HUES48 (cell line): ENCODE measurements around the gene SLC23A2.

Experiments
- H3K27ac ChIP-seq: one replicate; pipeline ENCODE4 v1.7.0; 2013; ENCODE audit warnings: low read depth, low read length, inconsistent platforms
- H3K27me3 ChIP-seq: 2 replicates; pipeline ENCODE4 v1.6.1; 2013; ENCODE audit warnings: mild to moderate bottlenecking, low read length; ENCODE audit not compliant: control insufficient read depth, insufficient read depth
- H3K36me3 ChIP-seq: 2 replicates; pipeline ENCODE4 v1.6.1; 2013; ENCODE audit warnings: low read length; ENCODE audit not compliant: control insufficient read depth, insufficient read depth
- H3K4me1 ChIP-seq: 2 replicates; pipeline ENCODE4 v1.6.1; 2013; ENCODE audit warnings: mild to moderate bottlenecking, low read length; ENCODE audit not compliant: control insufficient read depth, insufficient read depth
- H3K4me3 ChIP-seq: 2 replicates; pipeline ENCODE4 v1.5.1; 2013; ENCODE audit warnings: mild to moderate bottlenecking, low read depth, low read length
- H3K9ac ChIP-seq: 2 replicates; pipeline ENCODE4 v1.6.1; 2013; ENCODE audit warnings: mild to moderate bottlenecking, low read depth, low read length, moderate library complexity
- H3K9me3 ChIP-seq: 2 replicates; pipeline ENCODE4 v1.6.1; 2013; ENCODE audit warnings: low read length; ENCODE audit not compliant: control insufficient read depth, insufficient read depth

SLC23A2 gene

GRCh38 chr20:4961746-4962145 is 39.6 kb downstream of the SLC23A2 start:
- H3K4me3 ChIP-seq: no peak overlapping the region

DNA sequence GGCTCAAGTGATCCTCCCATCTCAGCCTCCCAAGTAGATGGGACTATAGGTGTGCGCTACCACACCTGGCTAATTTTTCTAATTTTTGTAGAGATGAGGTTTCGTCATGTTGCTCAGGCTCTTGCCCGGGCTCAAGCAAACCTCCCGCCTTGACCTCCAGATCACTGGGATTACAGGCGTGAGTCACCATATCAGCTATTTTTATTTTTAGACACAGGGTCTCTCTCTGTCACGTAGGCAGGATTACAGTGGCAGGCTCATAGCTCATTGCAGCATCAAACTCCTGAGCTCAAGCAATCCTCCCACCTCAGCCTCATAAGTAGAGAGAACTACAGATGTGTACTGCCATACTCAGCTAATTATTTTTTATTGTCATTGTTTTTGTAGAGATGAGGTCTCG is 41.7 kb downstream of the SLC23A2 start:
- H3K9me3 ChIP-seq: no peaks in the 10 kb centered on the region
- no peak overlapping the region for H3K4me3 ChIP-seq
- H3K9ac ChIP-seq: no peak overlapping the region
- no peak overlapping the region for H3K27ac ChIP-seq
- no peaks in the 10 kb centered on the region for H3K27me3 ChIP-seq
- 0 out of 2 replicates have a peak, but pooled peaks cover 4% of the 10 kb centered on the region for H3K4me1 ChIP-seq
- H3K36me3 ChIP-seq: no peaks in the 10 kb centered on the region

More at GRCh38 chr20:4961746-4962145, 39.6 kb downstream of the SLC23A2 start:
- Histone ChIP-seq H3K9ac (no peak overlapping the region), H3K36me3 (no peaks in the 10 kb centered on the region), H3K27ac (no peak overlapping the region), H3K27me3 (no peaks in the 10 kb centered on the region), H3K4me1 (peaks cover 8% of the 10 kb centered on the region; the same call in 1 of the 2 replicates), H3K9me3 (no peaks in the 10 kb centered on the region)

DNA sequence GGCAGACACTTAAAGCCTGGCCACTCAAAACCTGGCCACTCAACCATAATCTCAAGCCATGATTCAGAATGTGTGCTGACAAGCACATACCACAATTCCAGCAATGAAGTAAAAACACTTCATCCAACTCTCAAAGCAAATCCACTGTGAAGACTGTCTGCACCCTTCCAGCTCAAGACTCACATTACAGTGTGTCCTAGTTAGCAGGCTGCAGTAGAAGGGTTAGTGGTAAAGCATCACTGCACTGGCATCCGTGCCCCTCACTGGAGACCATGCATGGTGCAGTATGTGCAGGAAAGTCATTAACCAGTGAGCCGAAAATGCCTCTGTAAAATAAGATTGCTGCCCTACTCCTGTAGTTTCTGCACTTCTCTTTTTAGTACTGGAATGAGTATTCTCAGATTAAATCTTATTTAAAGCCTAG is 43.4 kb downstream of the SLC23A2 start:
- Histone ChIP-seq H3K9me3 (no peaks in the 10 kb centered on the region), H3K36me3 (no peaks in the 10 kb centered on the region), H3K9ac (no peak overlapping the region), H3K27me3 (no peaks in the 10 kb centered on the region), H3K4me1 (0 out of 2 replicates have a peak, but pooled peaks cover 4% of the 10 kb centered on the region), H3K4me3 (no peak overlapping the region), H3K27ac (no peak overlapping the region)

GRCh38 chr20:4957187-4957586 is 44.1 kb downstream of the SLC23A2 start:
- Histone ChIP-seq H3K9ac (no peak overlapping the region), H3K9me3 (no peaks in the 10 kb centered on the region), H3K36me3 (no peaks in the 10 kb centered on the region), H3K4me1 (0 out of 2 replicates have a peak, but pooled peaks cover 4% of the 10 kb centered on the region), H3K27ac (no peak overlapping the region), H3K4me3 (no peak overlapping the region), H3K27me3 (no peaks in the 10 kb centered on the region)

DNA sequence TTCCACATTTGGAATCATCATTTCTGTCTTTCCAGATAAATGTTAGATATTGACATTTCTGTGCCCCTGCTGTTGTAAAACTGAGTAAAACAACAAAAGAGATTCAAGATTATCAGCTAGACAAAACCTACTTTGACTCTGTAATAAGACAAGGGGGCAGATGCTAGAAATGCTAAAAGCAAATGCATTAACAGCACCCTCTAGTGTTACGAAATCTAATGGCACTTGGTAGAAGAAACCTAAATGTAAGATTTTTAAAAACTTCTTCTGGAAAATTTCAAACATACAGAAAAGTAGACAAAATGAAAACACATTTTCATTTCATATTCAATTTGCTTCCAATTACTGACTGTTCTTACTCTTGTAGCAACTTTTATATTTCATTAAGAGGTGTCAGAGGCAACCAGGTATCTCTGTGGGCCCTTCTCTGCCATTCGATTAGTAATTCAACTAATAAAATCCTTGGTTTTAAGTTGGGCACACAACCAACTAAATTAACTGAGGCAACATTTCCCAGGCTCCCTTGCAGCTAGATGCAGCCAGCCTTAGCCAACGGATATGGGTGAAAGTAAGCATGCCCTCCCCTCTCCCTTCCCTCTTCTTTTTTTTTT is 45.0 kb downstream of the SLC23A2 start:
- Histone ChIP-seq H3K9me3 (no peaks in the 10 kb centered on the region), H3K27ac (no peak overlapping the region), H3K36me3 (no peaks in the 10 kb centered on the region), H3K9ac (no peak overlapping the region), H3K4me3 (no peak overlapping the region), H3K27me3 (no peaks in the 10 kb centered on the region), H3K4me1 (no peaks in the 10 kb centered on the region)

- Histone ChIP-seq H3K27me3 (no peaks in the 10 kb centered on the region), H3K9ac (no peak overlapping the region), H3K4me1 (peaks cover 10% of the 10 kb centered on the region; the same call in 1 of the 2 replicates), H3K36me3 (no peaks in the 10 kb centered on the region), H3K4me3 (no peak overlapping the region), H3K27ac (no peak overlapping the region), H3K9me3 (no peaks in the 10 kb centered on the region)
Measured at GRCh38 chr20:4953881-4954280, 47.4 kb downstream of the SLC23A2 start.

DNA sequence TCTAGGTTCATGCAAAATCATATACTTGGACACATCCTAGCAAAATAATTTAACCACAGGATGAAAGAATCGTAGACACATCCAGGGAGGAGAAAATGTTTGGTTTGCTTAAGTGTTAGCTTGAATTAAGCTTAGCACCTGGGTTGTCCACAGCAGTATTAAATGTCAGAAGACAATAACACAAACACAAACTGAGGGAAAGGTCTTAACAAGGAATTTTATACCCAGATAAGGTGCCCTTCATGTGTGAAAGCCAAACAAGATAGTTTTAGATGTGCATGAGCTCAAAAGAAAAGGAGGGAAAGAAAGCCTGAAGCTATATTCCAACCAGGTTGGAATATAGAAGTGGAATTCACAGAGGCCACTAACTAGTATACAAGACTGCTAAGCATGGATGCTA is 49.1 kb downstream of the SLC23A2 start:
- Histone ChIP-seq H3K27me3 (no peaks in the 10 kb centered on the region), H3K4me3 (no peak overlapping the region), H3K27ac (no peak overlapping the region), H3K4me1 (peaks cover 17% of the 10 kb centered on the region), H3K36me3 (no peaks in the 10 kb centered on the region), H3K9me3 (no peaks in the 10 kb centered on the region), H3K9ac (no peak overlapping the region)

DNA sequence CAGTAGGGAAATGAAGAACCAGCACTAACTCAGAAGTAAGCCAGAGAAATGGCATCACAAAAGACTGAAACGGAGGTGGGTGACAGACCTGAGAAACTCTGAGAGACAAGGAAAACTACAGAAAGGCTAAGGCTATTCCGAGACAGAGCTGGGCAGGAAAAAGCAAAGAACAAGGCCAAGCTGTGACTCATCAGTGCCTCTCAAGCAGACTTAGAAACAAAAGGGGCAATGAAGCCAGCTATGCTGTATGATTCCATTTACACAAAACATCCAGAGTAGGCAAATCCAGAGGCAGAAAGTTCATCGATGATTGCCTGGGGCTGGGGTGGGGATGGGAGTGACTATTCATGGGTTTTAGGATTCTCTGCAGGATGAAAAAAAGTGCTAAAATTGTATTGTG is 50.0 kb downstream of the SLC23A2 start:
- H3K27ac ChIP-seq: no peak overlapping the region
- no peak overlapping the region for H3K9ac ChIP-seq
- H3K4me1 ChIP-seq: peaks cover 17% of the 10 kb centered on the region
- no peaks in the 10 kb centered on the region for H3K27me3 ChIP-seq
- H3K36me3 ChIP-seq: no peaks in the 10 kb centered on the region
- no peaks in the 10 kb centered on the region for H3K9me3 ChIP-seq
- no peak overlapping the region for H3K4me3 ChIP-seq

GRCh38 chr20:4950841-4951240 is 50.5 kb downstream of the SLC23A2 start:
- H3K36me3 ChIP-seq: no peaks in the 10 kb centered on the region
- no peaks in the 10 kb centered on the region for H3K9me3 ChIP-seq
- no peak overlapping the region for H3K9ac ChIP-seq
- H3K4me3 ChIP-seq: no peak overlapping the region
- no peaks in the 10 kb centered on the region for H3K27me3 ChIP-seq
- peaks cover 17% of the 10 kb centered on the region for H3K4me1 ChIP-seq
- no peak overlapping the region for H3K27ac ChIP-seq

GRCh38 chr20:4950437-4950836 is 50.9 kb downstream of the SLC23A2 start:
- Histone ChIP-seq H3K27me3 (no peaks in the 10 kb centered on the region), H3K36me3 (no peaks in the 10 kb centered on the region), H3K4me3 (no peak overlapping the region), H3K4me1 (peaks cover 17% of the 10 kb centered on the region), H3K9ac (no peak overlapping the region), H3K27ac (no peak overlapping the region), H3K9me3 (no peaks in the 10 kb centered on the region)

DNA sequence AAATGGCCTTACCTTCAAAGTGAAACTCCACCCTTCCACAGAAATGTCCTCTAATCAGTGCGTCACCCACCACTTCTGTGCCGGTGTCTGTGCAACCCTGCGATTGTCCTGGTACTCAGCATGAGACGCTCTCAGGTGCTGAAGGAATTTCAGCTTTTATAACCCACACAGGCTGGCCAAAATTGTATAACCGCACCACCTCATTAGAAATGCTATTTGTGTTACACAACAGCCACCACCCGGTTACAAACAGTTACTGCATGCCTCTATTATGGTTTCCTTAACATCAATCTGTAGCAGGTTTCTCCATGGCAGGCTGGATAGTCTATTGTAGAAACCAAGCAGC is 51.5 kb downstream of the SLC23A2 start:
- Histone ChIP-seq H3K4me3 (no peak overlapping the region), H3K9me3 (no peaks in the 10 kb centered on the region), H3K9ac (no peak overlapping the region), H3K27me3 (no peaks in the 10 kb centered on the region), H3K4me1 (peaks cover 17% of the 10 kb centered on the region), H3K27ac (no peak overlapping the region), H3K36me3 (no peaks in the 10 kb centered on the region)
